Stimulated activated naive B cell treated with anti-CD40 and anti-IgM and Interleukin-4, amounts not matched to agents 10 μg/mL and 1 μg/mL and 100 μg/mL, for 72 hours (primary cell): ENCODE data around the gene MAPK8IP3.

ENCODE experiments used
- ATAC-seq, 2 donors: fragments of 150-1000 bp; cut with Tn5 transposase; replicated peaks; 2 replicates each; pipeline ENCODE4 v1.10.0; 2021; ENCODE audit warnings: moderate library complexity in 1 of 2
- DNase-seq: peaks from one replicate; pipeline ENCODE4 v3.0.0; 2021
- H3K27ac Mint-ChIP-seq: one replicate; pipeline ENCODE4 v1.8.0; 2022; ENCODE audit warnings: mild to moderate bottlenecking, mixed read lengths
- H3K27me3 Mint-ChIP-seq, 2 donors: one replicate each; pipeline ENCODE4 v1.8.0; 2022; ENCODE audit warnings: mixed read lengths in 2 of 2
- H3K36me3 Mint-ChIP-seq, 2 donors: one replicate each; pipeline ENCODE4 v1.8.0; 2022; ENCODE audit warnings: mixed read lengths in 2 of 2, mild to moderate bottlenecking in 1 of 2
- H3K4me1 Mint-ChIP-seq, 2 donors: one replicate each; pipeline ENCODE4 v1.8.0; 2022; ENCODE audit warnings: mixed read lengths in 2 of 2, mild to moderate bottlenecking in 1 of 2
- H3K4me3 Mint-ChIP-seq, 2 donors: one replicate each; pipeline ENCODE4 v1.8.0; 2022; ENCODE audit warnings: mild to moderate bottlenecking in 2 of 2, mixed read lengths in 2 of 2, moderate library complexity in 1 of 2
- H3K9me3 Mint-ChIP-seq, 2 donors: one replicate each; pipeline ENCODE4 v1.8.0; 2022; ENCODE audit warnings: mixed read lengths in 2 of 2, mild to moderate bottlenecking in 1 of 2

MAPK8IP3 gene

GRCh38 chr16:1818873-1819525, 113.0 kb downstream of the MAPK8IP3 start:
- H3K4me1 Mint-ChIP-seq = peaks cover 0 to 3% of the 10 kb centered on the region in 2 donors
- no peak overlapping the region for H3K27ac Mint-ChIP-seq
- no peak for ATAC-seq
- no peaks in the 10 kb centered on the region for H3K9me3 Mint-ChIP-seq
- H3K27me3 Mint-ChIP-seq = no peaks in the 10 kb centered on the region
- DNase-seq = no peak
- no peak overlapping the region for H3K4me3 Mint-ChIP-seq
- H3K36me3 Mint-ChIP-seq = peaks cover 15 to 18% of the 10 kb centered on the region in 2 donors

GRCh38 chr16:1819611-1820010, 113.6 kb downstream of the MAPK8IP3 start:
- H3K4me3 Mint-ChIP-seq = no peak overlapping the region
- DNase-seq = no peak
- H3K27me3 Mint-ChIP-seq = no peaks in the 10 kb centered on the region
- no peak overlapping the region for H3K27ac Mint-ChIP-seq
- peaks cover 15 to 18% of the 10 kb centered on the region in 2 donors for H3K36me3 Mint-ChIP-seq
- H3K4me1 Mint-ChIP-seq = peaks cover 2 to 10% of the 10 kb centered on the region in 2 donors
- ATAC-seq = no peak
- no peaks in the 10 kb centered on the region for H3K9me3 Mint-ChIP-seq
